RKO (cell line): Measurements from ENCODE around the gene PAQR9.
"Not testable (repeated sequence)": the region's sequence is repeated elsewhere in the genome, so short reads cannot be mapped to it uniquely, and the experiment has no call there.

Experiments used
- DNase-seq: peaks from one replicate; pipeline ENCODE4 v3.0.0-alpha.2; 2016; ENCODE audit warnings: low spot score

Gene PAQR9

DNA sequence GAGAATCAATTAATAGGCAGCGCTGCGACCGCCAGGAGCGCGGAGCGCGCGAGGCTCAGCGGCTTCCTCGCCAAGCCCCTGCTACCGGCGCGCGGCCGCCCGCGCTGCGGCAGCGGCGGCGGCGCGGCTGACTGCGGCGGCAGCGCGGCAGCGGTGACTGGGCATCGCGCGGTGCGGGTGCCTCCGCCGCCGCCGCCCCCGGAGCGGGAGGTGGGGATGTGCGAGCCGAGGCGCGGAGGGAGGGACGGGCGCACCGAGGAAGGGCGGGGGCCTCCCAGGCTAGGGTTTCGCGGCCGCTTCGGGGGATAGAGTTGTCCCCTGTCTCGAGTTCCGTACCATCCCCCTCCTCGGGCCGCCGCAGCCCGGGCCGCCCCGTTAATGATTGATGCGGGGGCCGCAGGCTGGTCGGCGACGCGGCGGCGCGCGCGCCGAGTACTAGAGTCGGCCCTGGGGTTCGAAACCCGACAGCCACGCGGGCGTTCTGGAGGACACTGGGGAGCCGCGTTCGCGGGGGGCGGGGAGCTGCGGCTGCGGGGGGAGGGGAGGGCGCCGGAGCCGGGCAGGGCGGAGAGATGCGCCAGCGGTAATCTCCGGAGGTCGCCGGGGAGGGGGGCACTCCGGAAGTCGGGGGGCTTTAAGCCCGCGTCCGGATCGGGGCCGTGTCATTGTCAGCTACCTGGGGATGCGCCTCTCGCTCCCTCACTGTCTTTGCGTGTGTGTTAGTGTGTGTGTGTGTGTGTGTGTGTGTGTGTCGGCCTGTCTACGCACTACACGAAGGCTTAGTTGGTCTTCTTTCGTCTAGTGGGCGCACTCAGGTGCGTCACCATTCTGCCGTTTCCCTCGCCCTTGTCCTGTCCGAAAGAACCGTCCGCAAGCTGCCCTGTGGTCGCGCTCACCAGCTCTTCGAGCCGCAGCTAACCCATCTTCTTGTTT is at the start of gene PAQR9:
PAQR9 (minus strand) TSS at position 159 of the 933 bp plus-strand sequence. CDS start 338 bp downstream, outside the sequence.
- DNase-seq: no peak

GRCh38 chr3:143011705-143012104 is 48.2 kb upstream of the PAQR9 start:
- no peak for DNase-seq

GRCh38 chr3:143010024-143010423 is 46.5 kb upstream of the PAQR9 start:
- DNase-seq: peak; percentile 64

DNA sequence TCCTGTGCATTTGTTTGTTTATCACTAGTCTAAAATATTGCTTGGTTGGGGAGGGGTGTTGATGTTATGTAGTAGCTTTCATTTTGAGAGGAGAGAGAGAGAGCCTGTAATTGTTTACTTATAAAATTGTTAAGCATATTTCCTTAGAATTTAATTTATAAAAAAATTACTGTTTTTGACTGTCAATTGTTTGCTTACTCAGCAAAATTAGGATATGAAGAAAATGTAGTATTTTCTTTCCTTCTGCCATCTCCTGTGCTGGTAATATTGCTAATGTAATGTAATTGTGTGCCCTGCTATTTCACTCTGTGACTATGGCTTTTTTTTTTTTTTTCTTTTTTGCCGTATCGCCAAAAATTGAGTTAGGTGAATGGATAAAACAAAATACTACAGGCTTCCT is 41.3 kb upstream of the PAQR9 start:
- DNase-seq: no peak

- DNase-seq: peak; percentile 35
Observed at GRCh38 chr3:143002727-143003126, 39.3 kb upstream of the PAQR9 start.

GRCh38 chr3:143002083-143002712 is 38.7 kb upstream of the PAQR9 start:
- DNase-seq: peak; percentile 62

GRCh38 chr3:143001369-143002082 is 38.1 kb upstream of the PAQR9 start, which contains the start of gene U2SURP:
Gene U2SURP (plus strand): TSS chr3:143001570. CDS start chr3:143001629, 59 bp downstream.
- peak; percentile 98 for DNase-seq

DNA sequence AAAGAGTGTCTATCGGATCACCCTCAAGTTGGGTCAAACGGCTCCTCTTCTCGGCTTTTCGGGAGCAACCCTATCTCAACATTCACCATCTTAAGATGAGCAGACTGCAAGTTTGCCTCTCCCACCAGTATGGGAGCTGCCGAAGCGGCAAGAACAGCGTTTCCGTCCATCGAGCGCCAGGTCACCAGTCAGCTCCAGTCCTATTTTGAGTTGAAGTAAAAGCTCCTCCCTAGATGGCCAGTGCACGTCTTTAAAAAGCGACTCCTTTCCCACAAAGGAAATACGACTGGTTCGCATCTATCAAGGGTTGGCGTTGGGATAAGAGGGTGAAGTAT is 37.5 kb upstream of the PAQR9 start:
- no peak for DNase-seq

DNA sequence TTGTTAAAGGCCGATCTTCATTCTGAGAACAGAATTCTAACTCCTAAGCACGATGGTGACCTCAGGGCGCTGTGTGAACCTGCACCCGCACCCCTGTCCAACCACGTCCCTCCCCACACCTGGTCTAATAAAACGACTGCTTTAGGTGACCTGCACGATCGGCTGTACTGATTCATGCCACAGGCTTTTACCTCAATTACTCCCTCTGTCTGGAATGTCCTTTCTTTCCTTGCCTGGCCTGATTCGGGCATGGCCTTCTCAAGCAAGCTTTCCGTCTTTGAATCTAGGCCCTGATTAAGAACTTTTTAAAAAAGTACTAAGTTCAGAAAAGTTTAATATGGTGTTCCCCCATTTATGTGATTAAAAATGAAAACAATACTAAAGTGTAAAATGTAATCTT is 37.1 kb upstream of the PAQR9 start:
- DNase-seq: peak; percentile 58

DNA sequence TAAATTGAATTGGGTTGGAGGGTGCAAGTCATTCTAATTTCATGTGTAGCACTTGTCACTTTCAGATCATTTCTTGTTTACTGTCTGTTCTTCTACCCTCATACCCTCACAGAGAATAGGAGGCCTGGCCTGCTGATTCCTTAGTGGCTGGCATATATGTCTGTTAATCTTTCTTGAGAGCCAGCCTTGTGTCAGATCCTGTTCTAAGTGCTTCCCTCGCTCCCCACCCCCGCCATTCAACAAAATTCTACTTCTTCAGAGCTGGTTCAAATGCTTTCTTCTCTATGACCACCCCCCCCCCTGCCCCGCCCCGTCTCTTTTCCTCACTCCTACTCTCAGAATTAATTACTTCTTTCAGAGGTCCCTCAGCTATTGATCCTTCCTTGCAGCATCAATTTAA is 36.4 kb upstream of the PAQR9 start:
- peak; percentile 31 for DNase-seq

- no peak for DNase-seq
Observed at GRCh38 chr3:142998439-142998838, 35.0 kb upstream of the PAQR9 start.

DNA sequence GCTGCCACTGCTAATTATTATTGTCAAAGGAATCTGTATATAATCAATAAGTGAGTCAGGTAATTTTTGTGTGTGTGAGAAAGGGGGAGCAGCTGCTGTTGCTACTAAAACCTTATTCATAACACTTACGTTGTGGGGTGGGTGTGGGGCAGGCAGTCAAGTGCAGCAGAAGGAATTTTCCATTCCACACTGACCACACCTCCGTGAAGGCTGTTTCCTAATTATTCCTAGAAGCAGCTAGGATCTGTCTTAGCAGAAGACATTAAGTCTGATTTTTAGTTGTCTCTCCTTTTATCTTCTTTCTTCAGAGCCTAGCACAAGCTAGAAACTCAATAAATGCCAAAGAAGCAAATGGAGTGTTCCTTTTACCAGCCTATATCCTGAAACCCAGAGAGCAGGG is 33.9 kb upstream of the PAQR9 start:
- no peak for DNase-seq

- peak; percentile 80 for DNase-seq
Observed at GRCh38 chr3:142993958-142994442, 30.5 kb upstream of the PAQR9 start.

GRCh38 chr3:142992323-142992722 is 28.8 kb upstream of the PAQR9 start:
- DNase-seq: no peak

DNA sequence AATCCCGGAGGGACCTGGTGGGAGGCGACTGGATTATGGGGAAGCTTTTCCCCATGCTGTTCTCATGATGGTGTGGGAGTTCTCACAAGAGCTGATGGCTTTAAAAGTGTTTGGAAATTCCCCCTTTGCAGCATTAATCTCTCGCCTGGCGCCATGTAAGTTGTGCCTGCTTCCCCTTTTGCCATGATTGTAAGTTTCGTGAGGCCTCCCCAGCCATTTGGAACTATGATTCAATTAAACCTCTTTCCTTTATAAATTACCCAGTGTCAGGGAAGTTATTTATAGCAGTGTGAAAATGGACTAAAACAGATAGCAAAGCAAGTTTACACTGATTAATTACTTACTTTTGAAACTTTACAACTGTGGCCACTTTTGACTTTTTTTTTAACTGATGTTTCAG is 27.2 kb upstream of the PAQR9 start:
- no peak for DNase-seq

DNA sequence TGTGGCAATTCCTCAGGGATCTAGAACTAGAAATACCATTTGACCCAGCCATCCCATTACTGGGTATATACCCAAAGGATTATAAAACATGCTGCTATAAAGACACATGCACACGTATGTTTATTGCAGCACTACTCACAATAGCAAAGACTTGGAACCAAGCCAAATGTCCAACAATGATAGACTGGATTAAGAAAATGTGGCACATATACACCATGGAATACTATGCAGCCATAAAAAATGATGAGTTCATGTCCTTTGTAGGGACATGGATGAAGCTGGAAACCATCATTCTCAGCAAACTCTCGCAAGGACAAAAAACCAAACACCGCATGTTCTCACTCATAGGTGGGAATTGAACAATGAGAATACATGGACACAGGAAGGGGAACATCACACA is 25.4 kb upstream of the PAQR9 start:
- not testable (repeated sequence) for DNase-seq

GRCh38 chr3:142988221-142988620 is 24.7 kb upstream of the PAQR9 start:
- DNase-seq: not testable (repeated sequence)

- no peak for DNase-seq
Observed at GRCh38 chr3:142987707-142988106, 24.2 kb upstream of the PAQR9 start.

- DNase-seq: peak; percentile 67
Observed at GRCh38 chr3:142987080-142987700, 23.7 kb upstream of the PAQR9 start.

DNA sequence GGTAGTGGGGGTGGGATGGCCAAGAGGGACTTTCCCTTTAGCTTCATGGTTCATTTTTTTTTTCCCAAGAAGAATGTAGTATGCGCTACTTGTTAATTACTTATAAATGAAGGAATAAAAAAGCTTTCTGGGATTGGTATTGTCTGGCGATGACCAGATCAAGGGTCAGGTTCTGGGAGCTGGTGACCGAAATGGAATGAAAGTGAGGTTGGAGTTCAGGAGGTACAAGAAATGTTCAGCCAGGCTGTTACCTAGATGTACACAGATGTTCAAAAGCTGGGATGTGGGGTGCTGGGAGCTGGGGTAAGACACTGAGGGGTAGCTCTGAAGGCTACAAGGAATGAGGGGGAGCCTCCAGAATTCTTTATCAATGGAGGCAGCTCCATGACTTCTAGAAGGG is 20.8 kb upstream of the PAQR9 start:
- no peak for DNase-seq

- no peak for DNase-seq
Observed at GRCh38 chr3:142983318-142983717, 19.8 kb upstream of the PAQR9 start.
